Measurements from ENCODE around the gene SLC2A14. TPM values are rescaled to one million over a fixed set of nuclear protein-coding genes. Genes with fewer than 3 reads are reported as not detected.
"Not testable (repeated sequence)": the region's sequence is repeated elsewhere in the genome, so short reads cannot be mapped to it uniquely, and the experiment has no call there.

The SLC2A14 gene
- total and polyA plus RNA-seq, 2 donors, result 0.25 to 0.32 TPM

- H3K4me1 ChIP-seq (ENCODE audit: insufficient read depth), result no peaks in the 10 kb centered on the region
- 60% methylated on average over 3 of the region's 3 CpGs for WGBS
- no peak overlapping the region for H3K4me3 ChIP-seq (ENCODE audit: low read depth, low read length)
- no peaks in the 10 kb centered on the region for H3K36me3 ChIP-seq (ENCODE audit: insufficient read depth)
- no peak for DNase-seq (ENCODE audit: extremely low spot score)
- H3K27ac ChIP-seq (ENCODE audit: low read depth), result no peak overlapping the region
These were observed 79.5 kb downstream of the SLC2A14 start for GRCh38 chr12:7793211-7793610.

GRCh38 chr12:7788884-7789528 lies 83.7 kb downstream of the SLC2A14 start, which contains the start of gene NANOG:
NANOG (plus strand) TSS chr12:7789402; CDS start chr12:7789615, 213 bp downstream.
- not testable (repeated sequence) for H3K4me1 ChIP-seq (ENCODE audit: insufficient read depth); H3K4me3 ChIP-seq (ENCODE audit: low read depth, low read length); H3K27ac ChIP-seq (ENCODE audit: low read depth); DNase-seq (ENCODE audit: extremely low spot score); H3K36me3 ChIP-seq (ENCODE audit: insufficient read depth)
- 56% methylated on average over 13 of the region's 13 CpGs for WGBS

- Histone ChIP-seq H3K4me3 (ENCODE audit: low read depth, low read length) (no peak overlapping the region), H3K36me3 (ENCODE audit: insufficient read depth) (peaks cover 2% of the 10 kb centered on the region), H3K27ac (ENCODE audit: low read depth) (no peak overlapping the region), H3K4me1 (ENCODE audit: insufficient read depth) (no peaks in the 10 kb centered on the region)
- 28% methylated on average over 4 of the region's 4 CpGs for WGBS
- no peak for DNase-seq (ENCODE audit: extremely low spot score)
These were observed 84.4 kb downstream of the SLC2A14 start for GRCh38 chr12:7788294-7788660.

GRCh38 chr12:7787574-7788293 lies 85.0 kb downstream of the SLC2A14 start:
- Histone ChIP-seq H3K4me3 (ENCODE audit: low read depth, low read length) (no peak overlapping the region), H3K27ac (ENCODE audit: low read depth) (no peak overlapping the region), H3K4me1 (ENCODE audit: insufficient read depth) (no peaks in the 10 kb centered on the region), H3K36me3 (ENCODE audit: insufficient read depth) (peaks cover 2% of the 10 kb centered on the region)
- DNase-seq (ENCODE audit: extremely low spot score), result no peak
- 25% methylated on average over 13 of the region's 13 CpGs for WGBS

GRCh38 chr12:7784701-7785100 lies 88.0 kb downstream of the SLC2A14 start:
- no peak for DNase-seq (ENCODE audit: extremely low spot score)
- Histone ChIP-seq H3K36me3 (ENCODE audit: insufficient read depth) (peaks cover 2% of the 10 kb centered on the region), H3K27ac (ENCODE audit: low read depth) (no peak overlapping the region), H3K4me1 (ENCODE audit: insufficient read depth) (no peaks in the 10 kb centered on the region), H3K4me3 (ENCODE audit: low read depth, low read length) (no peak overlapping the region)
- 43% methylated on average over 2 of the region's 2 CpGs for WGBS

GRCh38 chr12:7783433-7783832 lies 89.3 kb downstream of the SLC2A14 start:
- not testable (repeated sequence) for H3K4me3 ChIP-seq (ENCODE audit: low read depth, low read length); DNase-seq (ENCODE audit: extremely low spot score); H3K36me3 ChIP-seq (ENCODE audit: insufficient read depth); H3K27ac ChIP-seq (ENCODE audit: low read depth); H3K4me1 ChIP-seq (ENCODE audit: insufficient read depth)
- 88% methylated on average over 9 of the region's 9 CpGs for WGBS

GRCh38 chr12:7782055-7782454 lies 90.7 kb downstream of the SLC2A14 start:
- Histone ChIP-seq H3K4me3 (ENCODE audit: low read depth, low read length) (no peak overlapping the region), H3K4me1 (ENCODE audit: insufficient read depth) (no peaks in the 10 kb centered on the region), H3K27ac (ENCODE audit: low read depth) (no peak overlapping the region), H3K36me3 (ENCODE audit: insufficient read depth) (peaks cover 2% of the 10 kb centered on the region)
- no peak for DNase-seq (ENCODE audit: extremely low spot score)
- WGBS, result 92% methylated on average over 6 of the region's 6 CpGs

- WGBS, result 81% methylated on average over 3 of the region's 3 CpGs
- no peak for DNase-seq (ENCODE audit: extremely low spot score)
- Histone ChIP-seq H3K4me1 (ENCODE audit: insufficient read depth) (no peaks in the 10 kb centered on the region), H3K36me3 (ENCODE audit: insufficient read depth) (peaks cover 2% of the 10 kb centered on the region), H3K27ac (ENCODE audit: low read depth) (no peak overlapping the region), H3K4me3 (ENCODE audit: low read depth, low read length) (no peak overlapping the region)
These were observed 91.4 kb downstream of the SLC2A14 start for GRCh38 chr12:7781274-7781673.

GRCh38 chr12:7769999-7770398 lies 102.7 kb downstream of the SLC2A14 start:
- DNase-seq (ENCODE audit: extremely low spot score), result no peak
- Histone ChIP-seq H3K27ac (ENCODE audit: low read depth) (no peak overlapping the region), H3K4me1 (ENCODE audit: insufficient read depth) (no peaks in the 10 kb centered on the region), H3K4me3 (ENCODE audit: low read depth, low read length) (no peak overlapping the region), H3K36me3 (ENCODE audit: insufficient read depth) (no peaks in the 10 kb centered on the region)
- WGBS, result 61% methylated on average over 3 of the region's 3 CpGs

Small RNAs within 50 kb of the gene (small RNA-seq; reads per million reads assigned to genes)
- gene RF00019, result not detected

Other genes starting within 250 kb of the SLC2A14 start
- not detected for gene APOBEC1, start 207.0 kb downstream of the SLC2A14 start, total RNA-seq
- not detected for gene APOBEC1, start 207.0 kb downstream of the SLC2A14 start, polyA plus RNA-seq
- gene GDF3, start 177.1 kb downstream of the SLC2A14 start, total RNA-seq, result not detected
- gene GDF3, start 177.1 kb downstream of the SLC2A14 start, polyA plus RNA-seq, result 0.20 TPM
- not detected for gene DPPA3, start 161.5 kb downstream of the SLC2A14 start, total RNA-seq
- gene DPPA3, start 161.5 kb downstream of the SLC2A14 start, polyA plus RNA-seq, result not detected
- not detected for gene CLEC4C, start 125.5 kb downstream of the SLC2A14 start, total RNA-seq
- not detected for gene CLEC4C, start 125.5 kb downstream of the SLC2A14 start, polyA plus RNA-seq
- gene NANOGNB, start 107.7 kb downstream of the SLC2A14 start, total RNA-seq, result not detected
- gene NANOGNB, start 107.7 kb downstream of the SLC2A14 start, polyA plus RNA-seq, result not detected
- gene NANOG, start 83.5 kb downstream of the SLC2A14 start, total RNA-seq, result 0.21 TPM
- not detected for gene NANOG, start 83.5 kb downstream of the SLC2A14 start, polyA plus RNA-seq
- gene SLC2A3, start 63.3 kb upstream of the SLC2A14 start, total RNA-seq, result 76.9 TPM
- 21.7 TPM for gene SLC2A3, start 63.3 kb upstream of the SLC2A14 start, polyA plus RNA-seq
- gene FOXJ2, start 159.8 kb upstream of the SLC2A14 start, total RNA-seq, result 11.2 TPM
- gene FOXJ2, start 159.8 kb upstream of the SLC2A14 start, polyA plus RNA-seq, result 21.5 TPM
- 7.0 TPM for gene C3AR1, start 193.4 kb upstream of the SLC2A14 start, total RNA-seq
- 13.3 TPM for gene C3AR1, start 193.4 kb upstream of the SLC2A14 start, polyA plus RNA-seq
- 40.9 TPM for gene NECAP1, start 209.4 kb upstream of the SLC2A14 start, total RNA-seq
- 19.7 TPM for gene NECAP1, start 209.4 kb upstream of the SLC2A14 start, polyA plus RNA-seq